Renal cortical epithelial cell (primary cell): Measurements from ENCODE around the gene NOVA1. TPM values are rescaled to one million over a fixed set of nuclear protein-coding genes. Genes with fewer than 3 reads are reported as not detected.

ENCODE experiments used
- DNase-seq: peaks from one replicate; pipeline ENCODE4 v3.0.0-alpha.2; 2011; ENCODE audit warnings: low read depth
- total RNA-seq: library from RNA; depleted of rRNA; stranded (reverse); fragments of >200 nt; gene quantifications from 2 replicates; pipeline ENCODE4 v1.2.3, GENCODE V29; 2014

Gene NOVA1
- total RNA-seq, 1 donor from 2014 or later, result 2.3 TPM

DNA sequence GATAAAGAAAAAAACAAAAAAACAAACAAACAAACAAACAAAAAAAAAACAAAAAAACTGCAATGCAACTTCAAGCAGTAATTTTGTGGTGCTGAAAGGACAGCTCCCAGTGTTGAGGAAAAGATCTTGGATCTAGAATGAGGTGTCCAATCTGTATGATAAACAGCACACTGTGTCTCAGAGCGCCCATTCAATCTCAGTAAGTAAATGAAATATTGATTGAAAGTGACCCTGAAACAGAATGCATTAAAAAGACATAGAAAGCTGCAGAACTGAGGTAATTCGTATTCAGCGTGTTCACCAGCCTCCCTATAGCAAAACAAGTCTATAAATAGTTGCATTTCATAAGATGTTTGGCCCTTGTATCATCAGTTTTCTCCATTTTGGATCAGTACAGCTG, 153.0 kb downstream of the NOVA1 start:
- DNase-seq, result peak; percentile 22

- DNase-seq, result no peak
Measured at GRCh38 chr14:26443654-26444053, 154.2 kb downstream of the NOVA1 start.

GRCh38 chr14:26429205-26429604, 168.6 kb downstream of the NOVA1 start:
- DNase-seq, result no peak

GRCh38 chr14:26427097-26427496, 170.7 kb downstream of the NOVA1 start:
- DNase-seq, result peak; percentile 56

- no peak for DNase-seq
Measured at GRCh38 chr14:26424537-26424936, 173.3 kb downstream of the NOVA1 start.

GRCh38 chr14:26415618-26416123, 182.2 kb downstream of the NOVA1 start:
- DNase-seq, result peak; percentile 86

DNA sequence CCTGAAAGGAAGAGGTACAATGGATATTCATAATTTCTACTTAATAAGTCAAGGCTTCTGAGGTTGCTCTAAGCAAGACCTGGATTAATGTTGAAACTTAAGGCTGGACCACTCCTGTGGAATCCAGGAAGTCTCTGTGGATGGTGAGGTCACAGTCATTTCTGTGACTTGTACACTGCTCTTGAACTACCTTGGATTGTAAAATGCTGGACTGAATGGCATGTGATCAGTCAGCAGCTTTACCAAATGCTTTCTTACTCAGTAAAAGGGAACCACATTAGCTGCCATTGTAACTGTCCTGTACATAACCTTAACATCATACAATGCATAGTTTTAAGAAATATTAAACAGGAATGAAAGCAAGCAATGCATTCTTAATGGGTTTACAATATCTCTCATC, 182.9 kb downstream of the NOVA1 start:
- peak; percentile 67 for DNase-seq

- no peak for DNase-seq
Measured at GRCh38 chr14:26414103-26414502, 183.7 kb downstream of the NOVA1 start.

DNA sequence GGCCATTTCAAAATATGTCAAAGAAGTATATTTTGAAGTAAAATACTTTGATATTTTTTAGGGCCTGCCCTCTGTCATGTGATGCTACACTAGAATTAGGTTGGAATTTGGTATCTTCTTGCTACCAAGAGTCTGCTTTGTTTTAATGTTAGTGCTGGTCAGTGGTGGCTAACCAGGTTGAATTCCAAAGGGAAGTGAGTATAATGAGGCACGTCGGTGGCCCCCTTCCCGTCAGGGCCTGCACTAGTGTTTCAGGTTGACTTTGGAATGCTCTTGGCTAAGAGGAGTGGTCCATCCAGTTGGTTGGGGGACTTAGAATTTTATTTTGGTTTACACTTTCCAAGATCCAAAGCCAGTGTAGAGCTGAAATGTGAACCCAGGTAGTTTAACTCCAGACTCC, 185.4 kb downstream of the NOVA1 start:
- no peak for DNase-seq

GRCh38 chr14:26410189-26410685, 187.6 kb downstream of the NOVA1 start:
- DNase-seq, result no peak

GRCh38 chr14:26404927-26405326, 192.9 kb downstream of the NOVA1 start:
- no peak for DNase-seq

- peak; percentile 18 for DNase-seq
Measured at GRCh38 chr14:26403760-26404159, 194.1 kb downstream of the NOVA1 start.

DNA sequence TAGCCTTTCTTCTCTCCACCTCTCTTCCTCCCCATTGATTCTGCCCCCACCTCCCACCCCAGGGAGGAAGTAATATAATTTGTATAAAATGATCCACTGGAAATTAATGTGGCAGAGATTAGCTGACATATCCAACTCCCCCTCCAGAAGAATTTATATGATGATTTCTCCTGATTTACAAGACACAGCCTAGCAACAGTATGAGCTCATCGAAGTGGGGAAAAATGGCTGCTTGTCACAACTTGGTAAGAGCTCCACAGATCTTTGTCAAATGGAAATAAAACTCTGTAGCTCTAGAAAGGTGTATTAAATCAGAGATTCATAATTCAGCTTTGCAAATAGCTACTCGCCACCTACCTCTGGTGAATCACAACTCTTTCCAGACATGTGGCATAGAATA, 195.7 kb downstream of the NOVA1 start:
- DNase-seq, result no peak

GRCh38 chr14:26401179-26401968, 196.5 kb downstream of the NOVA1 start:
- peak; percentile 40 for DNase-seq

DNA sequence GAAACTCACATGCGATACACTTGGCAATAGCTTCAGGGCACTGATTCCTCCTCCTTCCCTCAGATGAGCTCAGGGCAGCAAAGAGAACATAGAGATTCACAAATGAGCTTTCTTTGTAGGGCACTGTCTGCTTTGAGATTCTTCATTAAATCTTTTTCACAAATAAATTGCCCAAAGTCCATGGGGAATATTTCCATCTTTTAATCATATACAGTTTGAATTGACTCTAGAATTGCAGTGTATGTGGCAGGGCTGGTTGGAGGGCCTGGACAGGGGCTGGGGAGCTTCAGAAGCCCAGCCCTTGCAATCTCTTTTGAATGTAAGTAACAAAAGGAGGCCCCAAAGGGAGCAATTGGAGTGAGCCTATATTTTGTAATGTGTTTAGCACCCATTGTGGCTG, 197.5 kb downstream of the NOVA1 start:
- DNase-seq, result no peak

DNA sequence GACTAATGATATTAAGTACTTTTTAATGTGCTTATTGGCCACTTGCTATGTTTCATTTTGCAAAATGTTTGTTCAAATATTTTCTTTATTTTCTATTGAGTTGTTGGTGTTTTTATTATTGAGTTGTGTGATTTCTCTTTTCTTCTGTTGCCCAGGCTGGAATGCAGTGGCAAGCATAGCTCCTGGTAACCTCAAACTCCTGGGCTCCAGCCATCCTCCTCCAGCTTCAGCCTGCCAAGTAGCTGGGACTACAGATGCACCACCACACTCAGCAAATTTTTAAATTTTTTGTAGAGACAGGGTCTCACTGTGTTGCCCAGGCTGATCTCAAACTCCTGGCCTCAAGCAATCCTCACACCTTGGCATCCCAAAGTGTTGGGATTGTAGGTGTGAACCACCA, 199.2 kb downstream of the NOVA1 start:
- DNase-seq, result no peak
